ENCODE measurements around the gene CACYBP. TPM values are rescaled to one million over a fixed set of nuclear protein-coding genes. Genes with fewer than 3 reads are reported as not detected.
"Not testable (repeated sequence)": the region's sequence is repeated elsewhere in the genome, so short reads cannot be mapped to it uniquely, and the experiment has no call there.

CACYBP gene
- total and polyA plus RNA-seq, 10 donors, result 32.3 to 128 (median 63.1) TPM

- 92 to 100% (median 95%) methylated on average over 2 of the region's 2 CpGs for WGBS, 5 donors
- H3K27me3 ChIP-seq (replicated peaks in 1 of 7); H3K9me3 ChIP-seq; intact Hi-C loops (cut with DNase I; ENCODE audit: low total_unique reads); DNase-seq: not testable (repeated sequence)
- H3K4me3 ChIP-seq, result peak overlapping the region; percentile 64 to 95 (median 72)
- peak in 1 of 11 experiments; percentile 3 for TF ChIP-seq CTCF (IDR thresholded peaks at IDR 0.05 in 8 of 11, conservative IDR thresholded peaks at IDR 0.05 in 3 of 11)
- peaks cover 0 to 19% (median 3%) of the 10 kb centered on the region in 6 donors for H3K36me3 ChIP-seq
- H3K27ac ChIP-seq, result peak overlapping the region; percentile 14 to 91 (median 85)
- peaks cover 5 to 46% (median 18%) of the 10 kb centered on the region in 6 donors for H3K4me1 ChIP-seq
These were observed 24.1 kb downstream of the CACYBP start for GRCh38 chr1:175023922-175024242.

DNA sequence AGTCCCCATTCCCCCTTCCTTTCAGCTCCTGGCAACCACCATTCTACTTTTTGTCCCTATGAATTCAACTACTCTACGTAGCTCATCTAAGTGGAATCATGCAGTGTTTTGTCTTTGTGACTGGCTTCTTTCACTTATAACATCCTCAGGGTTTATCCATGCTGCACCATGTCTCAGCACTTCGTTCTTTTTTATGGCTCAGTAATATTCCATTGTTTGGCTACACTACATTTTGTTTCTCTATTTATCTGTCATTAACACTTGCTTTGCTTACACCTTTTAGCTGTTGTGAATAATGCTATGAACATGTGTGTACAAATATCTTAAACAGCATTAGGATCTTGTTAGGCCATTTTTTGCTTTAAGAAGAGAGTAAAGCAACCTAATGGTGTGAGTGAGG lies 25.0 kb downstream of the CACYBP start:
- Histone ChIP-seq H3K9me3 (no peaks in the 10 kb centered on the region), H3K27me3 (replicated peaks in 1 of 7) (no peaks in the 10 kb centered on the region), H3K36me3 (peaks cover 0 to 15% (median 3%) of the 10 kb centered on the region in 6 donors), H3K4me1 (peaks cover 5 to 44% (median 18%) of the 10 kb centered on the region in 6 donors), H3K4me3 (no peak overlapping the region), H3K27ac (no peak overlapping the region)
- no peak for DNase-seq
- TF ChIP-seq POLR2A (IDR thresholded peaks at IDR 0.05) (no peak), CTCF (IDR thresholded peaks at IDR 0.05 in 8 of 11, conservative IDR thresholded peaks at IDR 0.05 in 3 of 11) (no peak), POLR2AphosphoS5 (IDR thresholded peaks at IDR 0.05) (no peak)
- intact Hi-C loops (cut with DNase I; ENCODE audit: low total_unique reads), result no loop called here
- WGBS, 5 donors, result 96 to 99% (median 96%) methylated on average over 2 of the region's 2 CpGs

- TF ChIP-seq POLR2AphosphoS5 (IDR thresholded peaks at IDR 0.05) (no peak), CTCF (IDR thresholded peaks at IDR 0.05 in 8 of 11, conservative IDR thresholded peaks at IDR 0.05 in 3 of 11) (no peak), POLR2A (IDR thresholded peaks at IDR 0.05) (no peak)
- Histone ChIP-seq H3K4me3 (no peak overlapping the region), H3K27ac (no peak overlapping the region), H3K36me3 (no peaks in the 10 kb centered on the region), H3K27me3 (replicated peaks in 1 of 7) (no peaks in the 10 kb centered on the region), H3K9me3 (no peaks in the 10 kb centered on the region), H3K4me1 (peaks cover 0 to 10% (median 0%) of the 10 kb centered on the region in 6 donors)
- intact Hi-C loops (cut with DNase I; ENCODE audit: low total_unique reads), result no loop called here
- 82 to 94% (median 88%) methylated on average over 4 of the region's 4 CpGs for WGBS, 5 donors
- DNase-seq, result no peak
These were observed 34.2 kb downstream of the CACYBP start for GRCh38 chr1:175033953-175034352.

GRCh38 chr1:175034775-175035174 lies 35.0 kb downstream of the CACYBP start:
- intact Hi-C loops (cut with DNase I; ENCODE audit: low total_unique reads), result no loop called here
- H3K4me3 ChIP-seq, result no peak overlapping the region
- no peak for DNase-seq
- no peaks in the 10 kb centered on the region for H3K27me3 ChIP-seq (replicated peaks in 1 of 7)
- TF ChIP-seq POLR2A (IDR thresholded peaks at IDR 0.05) (no peak), POLR2AphosphoS5 (IDR thresholded peaks at IDR 0.05) (no peak), CTCF (IDR thresholded peaks at IDR 0.05 in 8 of 11, conservative IDR thresholded peaks at IDR 0.05 in 3 of 11) (no peak)
- WGBS, 5 donors, result 76 to 87% (median 82%) methylated on average over 2 of the region's 2 CpGs
- H3K4me1 ChIP-seq, result peaks cover 0 to 5% (median 0%) of the 10 kb centered on the region in 6 donors
- no peaks in the 10 kb centered on the region for H3K9me3 ChIP-seq
- H3K36me3 ChIP-seq, result no peaks in the 10 kb centered on the region
- no peak overlapping the region for H3K27ac ChIP-seq

Data from spleen (tissue), 11 donors.